Hematopoietic multipotent progenitor cell (in vitro differentiated cells): Measurements from ENCODE around the gene ATAD3A. TPM values are rescaled to one million over a fixed set of nuclear protein-coding genes. Genes with fewer than 3 reads are reported as not detected.
"Not testable (repeated sequence)": the region's sequence is repeated elsewhere in the genome, so short reads cannot be mapped to it uniquely, and the experiment has no call there.

Experiments
- DNase-seq, 3 donors: peaks; one replicate each; pipeline ENCODE4 v3.0.0-alpha.2; 2011 to 2015; ENCODE audit warnings: low read depth in 2 of 3, low spot score in 2 of 3
- total RNA-seq: library from RNA; depleted of rRNA; stranded (reverse); fragments of >200 nt; gene quantifications from one replicate; pipeline ENCODE4 v1.2.3, GENCODE V29; 2012

The ATAD3A gene
- total RNA-seq, 1 donor = 28.8 TPM

- no peak for DNase-seq
Measured at GRCh38 chr1:1521331-1521730, 9.4 kb downstream of the ATAD3A start.

DNA sequence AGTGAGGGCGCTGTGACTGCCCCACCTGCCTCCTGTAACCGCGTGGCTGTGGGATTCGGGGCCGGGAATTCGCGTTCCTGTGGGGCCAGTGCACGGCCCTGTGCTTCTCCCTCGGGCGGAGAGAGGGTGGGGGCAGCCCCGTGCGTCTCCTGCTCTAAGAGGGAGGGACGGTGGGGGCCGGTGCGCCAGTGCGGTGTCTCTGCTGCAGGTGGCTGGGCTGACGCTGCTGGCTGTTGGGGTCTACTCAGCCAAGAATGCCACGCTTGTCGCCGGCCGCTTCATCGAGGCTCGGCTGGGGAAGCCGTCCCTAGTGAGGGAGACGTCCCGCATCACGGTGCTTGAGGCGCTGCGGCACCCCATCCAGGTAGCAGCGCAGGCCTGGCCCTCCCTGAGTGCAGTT, 10.6 kb downstream of the ATAD3A start:
- DNase-seq = not testable (repeated sequence)

GRCh38 chr1:1523226-1523625, 11.3 kb downstream of the ATAD3A start:
- not testable (repeated sequence) for DNase-seq

DNA sequence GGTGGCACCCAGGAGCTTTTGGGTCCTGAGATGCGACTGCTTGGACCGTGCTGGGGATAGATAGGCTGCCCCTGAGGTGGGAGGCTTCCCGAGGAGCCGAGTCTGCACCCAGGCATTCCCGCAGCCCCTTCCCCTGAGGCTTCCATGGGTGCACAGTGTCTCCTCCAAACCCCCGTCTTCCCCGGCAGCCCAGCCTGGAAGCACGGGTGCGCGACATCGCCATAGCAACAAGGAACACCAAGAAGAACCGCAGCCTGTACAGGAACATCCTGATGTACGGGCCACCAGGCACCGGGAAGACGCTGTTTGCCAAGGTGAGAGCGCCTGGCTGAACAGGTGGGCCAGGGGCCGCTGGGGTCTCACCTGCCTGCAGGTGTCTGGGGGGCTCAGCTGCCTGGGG, 11.7 kb downstream of the ATAD3A start:
- not testable (repeated sequence) for DNase-seq

DNA sequence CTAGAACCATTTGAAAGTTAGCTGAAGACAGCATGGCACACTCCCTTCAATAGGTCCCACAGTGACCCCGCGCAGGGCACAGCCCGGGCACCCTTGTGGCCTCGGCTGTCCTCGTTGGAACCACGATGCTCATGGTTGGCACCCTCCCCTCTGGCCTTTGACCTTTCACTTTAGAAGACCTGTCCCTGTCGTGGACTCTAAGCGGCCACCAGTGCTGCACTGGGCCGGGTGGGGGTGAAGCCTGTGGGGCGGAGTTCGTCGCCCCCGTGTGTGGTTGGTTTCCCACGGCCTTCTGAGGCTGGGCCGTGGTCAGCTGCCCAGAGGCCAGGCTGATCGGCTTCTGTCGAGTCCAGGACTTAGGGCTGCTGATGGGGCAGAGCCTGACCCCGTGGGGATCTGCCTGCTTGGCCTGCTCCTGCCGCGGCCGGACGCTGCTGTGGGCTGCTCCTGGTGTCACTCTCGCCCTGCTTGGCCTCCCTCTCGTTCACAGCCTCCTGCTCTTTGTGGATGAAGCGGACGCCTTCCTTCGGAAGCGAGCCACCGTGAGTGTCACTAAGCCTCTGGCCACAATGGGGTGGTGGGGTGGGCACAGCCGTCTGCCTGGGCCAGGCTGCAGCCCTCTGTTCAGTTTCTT, 12.9 kb downstream of the ATAD3A start:
- DNase-seq = not testable (repeated sequence)

DNA sequence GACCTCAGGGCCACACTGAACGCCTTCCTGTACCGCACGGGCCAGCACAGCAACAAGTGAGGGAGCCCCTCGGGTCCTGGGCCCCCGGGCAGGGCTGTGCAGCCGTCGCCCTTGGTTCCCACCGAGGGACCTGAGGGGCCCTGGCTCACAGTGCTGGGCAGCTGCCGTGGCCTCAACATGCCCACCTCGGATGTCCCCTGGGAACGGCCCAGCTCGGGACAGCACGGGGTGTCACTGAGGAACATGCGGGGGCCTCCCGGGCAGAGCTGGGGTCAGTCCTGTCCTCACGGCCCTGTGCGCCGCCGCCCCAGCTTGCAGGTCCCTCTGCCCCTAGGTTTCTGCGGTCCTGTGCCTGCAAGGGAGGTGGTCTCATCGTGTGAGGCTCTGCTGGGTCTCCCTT, 14.5 kb downstream of the ATAD3A start:
- not testable (repeated sequence) for DNase-seq

DNA sequence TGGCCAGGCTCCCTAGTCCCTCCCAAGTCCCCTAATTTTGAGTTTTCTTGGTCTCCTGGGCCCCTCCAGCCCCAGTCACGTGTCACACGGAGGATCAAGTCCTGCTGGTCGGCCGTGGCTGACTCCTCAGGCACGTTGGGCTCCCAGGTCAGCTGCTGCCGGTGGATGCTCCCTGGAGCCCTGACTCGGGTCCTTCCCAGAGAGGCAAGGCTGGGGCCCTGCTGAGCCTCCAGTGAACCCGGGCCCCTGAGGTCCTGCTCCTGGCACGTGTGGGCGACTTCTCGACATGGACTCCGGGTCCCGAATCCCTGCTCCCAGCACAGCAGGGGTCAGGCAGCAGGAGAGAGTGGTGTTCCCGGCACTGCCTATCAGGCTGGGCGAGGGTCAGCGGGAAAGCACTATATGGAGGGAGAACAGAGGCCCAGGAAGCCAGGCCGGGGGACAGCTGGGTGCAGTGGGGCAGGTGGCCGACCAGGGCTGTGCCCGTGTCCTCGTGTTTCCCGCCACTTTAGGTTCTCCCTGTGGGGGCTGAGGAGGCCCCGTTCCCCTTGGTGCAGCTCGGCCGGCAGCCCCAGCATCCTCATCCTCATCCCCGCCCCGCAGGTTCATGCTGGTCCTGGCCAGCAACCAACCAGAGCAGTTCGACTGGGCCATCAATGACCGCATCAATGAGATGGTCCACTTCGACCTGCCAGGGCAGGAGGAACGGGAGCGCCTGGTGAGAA, 15.3 kb downstream of the ATAD3A start:
- DNase-seq = no peak

GRCh38 chr1:1528301-1529267, 16.6 kb downstream of the ATAD3A start:
- DNase-seq = no peak

DNA sequence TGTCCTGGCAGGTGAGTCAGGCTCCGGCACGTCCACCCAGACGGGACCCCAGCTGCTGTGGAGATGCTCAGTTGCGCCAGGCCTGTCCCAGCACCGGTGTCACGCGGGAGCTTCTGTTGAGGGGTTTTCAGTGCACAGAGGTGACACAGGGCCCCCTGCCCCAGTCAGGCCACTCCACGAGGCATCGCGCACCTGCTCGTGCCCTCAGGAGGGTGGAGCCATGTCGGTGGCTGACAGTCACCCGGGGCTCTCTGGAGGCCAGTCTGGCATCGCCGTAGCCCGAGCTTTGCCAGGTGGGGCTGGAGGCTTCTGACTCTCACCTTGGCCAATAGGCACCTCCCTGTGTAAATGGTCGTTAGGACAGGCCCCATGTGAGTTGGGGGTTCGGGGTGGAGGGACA, 17.4 kb downstream of the ATAD3A start:
- no peak for DNase-seq

- no peak for DNase-seq
Measured at GRCh38 chr1:1529936-1530335, 18.0 kb downstream of the ATAD3A start.

DNA sequence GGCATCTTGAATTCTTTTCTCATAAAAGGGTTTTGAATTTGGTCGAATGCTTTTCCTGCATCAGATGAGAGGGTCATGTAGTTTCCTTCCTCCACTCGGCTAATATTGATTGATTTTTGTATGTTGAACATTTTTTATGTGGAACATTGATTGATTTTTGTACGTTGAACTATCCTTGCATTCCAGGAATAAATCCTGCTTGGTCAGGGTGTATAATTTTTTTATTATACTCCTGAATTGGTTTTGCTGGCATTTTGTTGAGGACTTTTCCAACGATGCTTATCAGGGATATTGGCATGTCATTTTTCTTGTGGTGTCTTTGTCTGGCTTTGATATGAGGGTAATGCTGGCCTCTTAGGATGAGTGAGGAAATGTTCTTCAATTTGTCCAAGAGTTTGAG, 20.0 kb downstream of the ATAD3A start:
- no peak for DNase-seq

DNA sequence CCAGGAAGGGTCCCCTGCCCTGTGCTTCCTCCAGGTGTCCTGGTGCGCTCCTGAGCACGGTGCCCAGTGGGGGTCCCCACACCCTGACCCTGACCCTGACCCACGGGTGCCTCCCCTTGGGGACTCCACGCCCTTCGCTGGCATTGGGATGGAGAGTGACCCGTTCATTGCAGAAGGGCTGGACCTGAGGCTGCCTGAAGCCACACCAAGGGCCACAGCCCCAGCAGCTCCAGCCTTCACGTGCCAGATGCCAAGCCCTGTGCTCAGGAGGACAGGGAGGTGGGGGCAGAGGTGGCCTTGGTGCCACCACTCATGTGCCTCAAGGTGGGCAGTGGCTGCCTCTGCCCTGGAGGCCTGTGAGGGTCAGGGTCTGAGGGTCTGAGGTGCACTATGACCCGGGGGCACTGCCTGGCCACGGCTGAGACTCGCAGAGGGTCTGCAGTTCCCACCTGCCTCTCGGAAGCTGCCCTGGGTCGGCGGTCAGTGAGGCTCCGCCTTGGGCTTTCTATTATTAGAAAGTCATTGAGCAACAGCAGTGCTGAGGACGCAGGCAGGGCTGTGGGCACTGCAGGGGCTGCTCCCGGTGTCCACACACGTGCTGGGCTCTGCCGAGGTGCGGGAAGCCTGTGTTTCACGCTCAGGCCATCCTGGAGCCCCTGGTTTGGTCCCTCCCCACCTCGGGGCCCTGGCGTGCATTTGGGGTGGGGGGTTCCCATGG, 21.4 kb downstream of the ATAD3A start:
- DNase-seq = not testable (repeated sequence)

DNA sequence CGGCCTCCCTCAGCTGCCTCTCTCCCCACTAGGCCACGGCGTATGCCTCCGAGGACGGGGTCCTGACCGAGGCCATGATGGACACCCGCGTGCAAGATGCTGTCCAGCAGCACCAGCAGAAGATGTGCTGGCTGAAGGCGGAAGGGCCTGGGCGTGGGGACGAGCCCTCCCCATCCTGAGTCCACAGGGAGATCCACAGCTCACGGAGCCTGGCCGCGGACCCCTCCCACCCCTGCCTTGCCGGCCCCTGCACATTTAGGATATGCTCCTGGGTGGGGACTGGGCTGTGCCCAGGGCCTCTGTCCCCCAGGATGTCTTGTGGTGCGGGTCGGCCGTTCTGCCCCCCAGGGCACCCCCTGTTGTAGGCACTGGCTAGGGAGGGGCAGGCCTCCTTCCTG, 21.9 kb downstream of the ATAD3A start:
- not testable (repeated sequence) for DNase-seq

GRCh38 chr1:1534401-1535154, 22.6 kb downstream of the ATAD3A start:
- no peak for DNase-seq

- DNase-seq = no peak
Measured at GRCh38 chr1:1535201-1536018, 23.4 kb downstream of the ATAD3A start.

DNA sequence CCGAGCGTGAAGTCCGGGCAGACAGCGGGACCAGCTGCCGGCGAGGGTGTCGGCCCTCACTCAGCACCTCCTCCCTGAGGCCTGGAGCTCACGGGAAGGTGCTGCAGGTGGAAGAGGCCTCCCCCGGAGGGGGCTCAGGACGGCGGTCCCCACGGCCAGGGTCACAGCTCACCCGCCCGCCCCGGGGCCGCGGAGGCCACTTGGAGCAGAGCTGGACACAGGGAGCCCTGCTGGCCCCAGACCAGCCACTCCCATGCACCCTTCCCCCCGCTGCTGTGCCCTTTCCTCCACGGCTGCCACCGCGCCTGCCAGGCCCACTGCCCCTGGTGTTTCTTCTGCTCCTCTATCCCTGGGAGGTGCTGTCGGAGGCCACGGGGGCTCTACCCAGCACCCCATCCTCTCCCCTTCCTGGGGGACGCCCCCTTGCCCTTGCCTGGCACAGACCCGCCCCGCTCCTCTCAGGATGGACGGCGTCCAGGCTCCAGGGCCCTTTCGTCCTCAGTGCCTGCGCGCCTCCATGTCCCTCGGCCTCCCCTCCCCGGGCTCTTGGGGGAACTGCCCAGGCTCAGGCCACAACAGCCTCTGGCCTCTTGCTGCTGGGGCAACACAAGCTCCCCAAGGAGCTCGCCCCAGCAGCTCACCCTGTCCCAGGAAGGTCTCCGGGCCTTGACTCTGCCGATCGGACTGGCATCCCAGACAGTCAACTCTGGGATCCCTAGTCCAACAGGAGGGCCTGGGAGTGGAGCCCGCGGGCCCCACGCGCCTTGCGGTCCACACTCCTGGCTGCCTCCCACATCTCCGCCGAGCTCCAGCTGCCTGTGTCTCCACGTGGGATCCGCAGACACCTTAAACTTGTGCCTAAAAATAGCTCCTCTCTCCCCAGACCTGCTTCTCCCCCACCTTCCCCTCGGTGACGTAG, 24.3 kb downstream of the ATAD3A start:
- DNase-seq = no peak

DNA sequence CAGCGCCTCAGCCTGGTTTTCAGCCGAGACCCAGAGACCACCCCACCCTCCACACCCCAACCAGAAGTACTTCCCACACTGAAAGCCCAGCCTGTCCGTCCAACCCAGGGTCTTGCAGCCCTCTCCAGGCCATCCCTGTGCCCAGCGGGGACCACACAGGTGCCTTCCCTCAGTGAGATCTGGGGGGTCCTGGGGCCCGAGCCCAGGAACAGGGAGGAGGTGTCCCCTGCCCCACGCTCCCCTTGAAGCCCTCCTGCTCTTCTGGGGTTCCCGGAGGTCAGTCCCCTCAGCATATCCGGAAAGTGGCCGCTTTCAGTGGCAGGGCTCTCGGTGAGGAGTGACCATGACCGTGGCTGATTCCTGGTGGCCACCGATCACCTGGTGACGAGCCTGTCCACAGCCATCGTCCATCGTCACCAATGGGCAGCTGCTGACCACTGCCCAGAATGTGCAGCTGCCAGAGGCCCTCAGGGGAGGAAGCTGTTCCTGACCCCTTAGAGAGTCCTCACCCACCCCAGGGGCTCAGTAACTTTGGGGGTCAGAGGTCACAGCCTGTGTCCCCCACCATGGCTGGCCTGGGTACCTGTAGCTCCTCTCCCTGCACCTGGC, 25.1 kb downstream of the ATAD3A start:
- no peak for DNase-seq
